Choroid plexus epithelial cell (primary cell): Measurements from ENCODE around the gene CAPN5.
A peak's percentile ranks its signal among the peaks of the same experiment; 100 is the strongest.

Experiments used
- DNase-seq: peaks from one replicate; pipeline ENCODE4 v3.0.0-alpha.2; 2010; ENCODE audit warnings: low read depth
- H3K4me3 ChIP-seq: 2 replicates; pipeline ENCODE4 v1.5.1; 2011; ENCODE audit warnings: low read depth, mild to moderate bottlenecking, control low read depth, low read length, moderate library complexity
- TF ChIP-seq, protein P1 (sequence below): conservative IDR thresholded peaks from 2 replicates; pipeline ENCODE4 v1.5.1; 2011; ENCODE audit warnings: low read depth, mild to moderate bottlenecking, control low read depth, inconsistent platforms, low read length, moderate library complexity

The CAPN5 gene

DNA sequence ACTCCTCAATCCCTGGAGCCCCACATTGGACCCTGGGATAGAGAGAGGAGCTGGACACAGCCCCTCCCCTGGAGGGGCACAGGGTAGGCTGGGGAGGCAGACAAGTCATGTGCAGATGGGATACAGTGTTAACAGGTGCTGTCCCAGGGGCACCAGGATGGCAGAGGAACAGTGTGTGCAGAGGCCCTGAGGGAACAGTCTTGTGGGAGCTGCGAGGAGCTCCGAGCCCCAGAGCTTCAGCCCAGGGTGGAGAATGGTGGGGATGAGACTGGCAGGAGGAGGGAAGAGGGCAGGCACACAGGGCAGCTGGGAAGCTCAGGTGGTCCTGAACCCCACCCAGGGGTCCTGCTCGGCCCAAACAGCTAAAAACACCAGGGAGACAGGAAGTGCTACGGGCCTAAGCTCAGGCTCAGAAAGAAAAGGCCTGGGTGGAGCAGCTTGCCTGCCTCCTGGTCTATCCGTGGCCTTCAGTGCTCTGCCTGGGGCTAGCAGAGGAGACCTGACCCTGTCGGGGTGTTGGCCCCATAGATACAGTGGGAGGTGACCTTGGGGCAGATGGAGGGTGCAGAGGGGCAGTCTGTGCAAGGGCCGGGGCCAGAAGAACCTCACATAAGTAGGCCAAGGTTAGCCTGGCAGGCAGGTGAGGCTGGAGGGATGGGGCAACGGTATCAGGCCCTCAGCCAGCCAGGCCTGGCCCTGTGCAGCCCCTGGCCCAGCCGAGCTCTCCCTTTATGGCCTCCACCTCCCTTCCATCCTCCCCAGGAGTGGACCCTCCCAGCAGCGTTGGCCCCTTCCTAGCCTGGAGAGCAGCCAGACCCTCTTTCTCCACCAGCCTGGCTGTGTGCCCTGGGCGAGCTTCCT lies 15.4 kb downstream of the CAPN5 start:
- no peak for DNase-seq
- no peak overlapping the region for H3K4me3 ChIP-seq
- TF ChIP-seq, protein P1, sequence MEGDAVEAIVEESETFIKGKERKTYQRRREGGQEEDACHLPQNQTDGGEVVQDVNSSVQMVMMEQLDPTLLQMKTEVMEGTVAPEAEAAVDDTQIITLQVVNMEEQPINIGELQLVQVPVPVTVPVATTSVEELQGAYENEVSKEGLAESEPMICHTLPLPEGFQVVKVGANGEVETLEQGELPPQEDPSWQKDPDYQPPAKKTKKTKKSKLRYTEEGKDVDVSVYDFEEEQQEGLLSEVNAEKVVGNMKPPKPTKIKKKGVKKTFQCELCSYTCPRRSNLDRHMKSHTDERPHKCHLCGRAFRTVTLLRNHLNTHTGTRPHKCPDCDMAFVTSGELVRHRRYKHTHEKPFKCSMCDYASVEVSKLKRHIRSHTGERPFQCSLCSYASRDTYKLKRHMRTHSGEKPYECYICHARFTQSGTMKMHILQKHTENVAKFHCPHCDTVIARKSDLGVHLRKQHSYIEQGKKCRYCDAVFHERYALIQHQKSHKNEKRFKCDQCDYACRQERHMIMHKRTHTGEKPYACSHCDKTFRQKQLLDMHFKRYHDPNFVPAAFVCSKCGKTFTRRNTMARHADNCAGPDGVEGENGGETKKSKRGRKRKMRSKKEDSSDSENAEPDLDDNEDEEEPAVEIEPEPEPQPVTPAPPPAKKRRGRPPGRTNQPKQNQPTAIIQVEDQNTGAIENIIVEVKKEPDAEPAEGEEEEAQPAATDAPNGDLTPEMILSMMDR, result no peak

DNA sequence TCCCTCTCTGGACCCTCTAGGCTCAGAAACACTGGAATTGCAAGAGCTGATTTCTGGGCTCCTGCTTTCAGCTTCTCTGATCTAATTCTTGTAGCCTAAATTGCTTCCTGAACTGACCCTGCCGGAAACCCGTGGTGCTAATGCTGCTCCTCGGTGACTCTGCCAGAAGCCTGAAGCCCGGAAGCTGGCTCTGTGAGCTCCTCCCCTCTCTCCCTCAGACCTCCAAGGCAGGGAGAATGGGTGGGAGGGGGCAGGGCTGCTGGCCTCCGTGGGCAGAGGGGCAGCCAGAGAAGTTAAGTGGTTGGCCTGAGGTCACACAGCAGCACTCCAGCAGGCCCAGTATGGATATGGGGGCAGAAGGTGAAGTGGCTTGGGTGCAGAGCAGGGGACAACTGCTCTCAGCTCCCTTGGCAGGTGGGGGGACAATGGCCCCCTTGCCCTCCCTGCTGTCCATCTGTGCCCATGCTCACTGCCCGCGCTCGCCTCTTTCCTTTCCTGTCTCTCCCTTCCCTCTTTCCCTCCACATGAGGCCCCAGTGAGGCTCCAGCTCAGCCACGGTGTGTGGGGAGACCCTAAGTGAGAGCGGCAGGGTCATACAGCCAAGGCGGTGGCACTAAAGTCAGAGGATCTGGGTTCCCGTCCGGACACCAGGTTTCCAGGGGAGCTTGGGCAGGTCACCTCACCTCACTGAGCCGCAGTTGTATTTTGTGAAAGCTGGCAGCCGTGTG lies 16.2 kb downstream of the CAPN5 start:
- peak; percentile 79 for DNase-seq
- TF ChIP-seq, protein P1, result no peak
- no peak overlapping the region for H3K4me3 ChIP-seq

DNA sequence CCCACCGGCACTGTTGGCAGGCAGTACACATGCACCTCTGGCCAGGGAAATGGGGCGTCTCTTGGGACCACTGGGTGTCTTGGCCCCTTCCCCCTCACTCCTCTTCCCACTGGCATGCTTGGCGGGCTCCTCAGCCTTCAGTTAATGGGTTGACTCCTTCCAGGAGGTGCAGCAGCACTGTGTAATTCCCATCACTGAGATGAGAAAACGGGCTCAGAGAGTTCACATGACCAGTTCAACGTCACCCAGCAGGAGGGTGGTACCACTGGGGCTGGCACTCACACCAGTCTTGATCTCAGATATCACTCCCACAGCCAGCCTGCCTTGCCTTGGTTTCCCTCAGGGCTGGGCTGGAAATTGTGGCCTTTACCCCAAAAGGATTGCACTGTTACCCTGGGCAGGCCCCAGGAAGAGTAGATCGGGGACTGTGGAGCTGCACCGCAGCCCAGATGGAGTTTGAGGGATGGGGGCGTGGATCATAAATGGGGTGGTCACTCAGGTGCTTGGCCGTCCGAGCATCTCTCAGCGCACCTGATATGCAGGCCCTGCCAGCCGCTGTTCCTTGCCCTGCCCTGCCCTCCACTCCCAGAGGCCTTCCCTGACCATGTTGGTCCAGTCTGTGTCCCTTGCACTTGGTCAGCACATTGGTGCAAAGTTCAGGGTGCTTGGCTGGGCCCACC lies 16.9 kb downstream of the CAPN5 start:
- no peak for DNase-seq
- no peak overlapping the region for H3K4me3 ChIP-seq
- TF ChIP-seq, protein P1, result no peak

DNA sequence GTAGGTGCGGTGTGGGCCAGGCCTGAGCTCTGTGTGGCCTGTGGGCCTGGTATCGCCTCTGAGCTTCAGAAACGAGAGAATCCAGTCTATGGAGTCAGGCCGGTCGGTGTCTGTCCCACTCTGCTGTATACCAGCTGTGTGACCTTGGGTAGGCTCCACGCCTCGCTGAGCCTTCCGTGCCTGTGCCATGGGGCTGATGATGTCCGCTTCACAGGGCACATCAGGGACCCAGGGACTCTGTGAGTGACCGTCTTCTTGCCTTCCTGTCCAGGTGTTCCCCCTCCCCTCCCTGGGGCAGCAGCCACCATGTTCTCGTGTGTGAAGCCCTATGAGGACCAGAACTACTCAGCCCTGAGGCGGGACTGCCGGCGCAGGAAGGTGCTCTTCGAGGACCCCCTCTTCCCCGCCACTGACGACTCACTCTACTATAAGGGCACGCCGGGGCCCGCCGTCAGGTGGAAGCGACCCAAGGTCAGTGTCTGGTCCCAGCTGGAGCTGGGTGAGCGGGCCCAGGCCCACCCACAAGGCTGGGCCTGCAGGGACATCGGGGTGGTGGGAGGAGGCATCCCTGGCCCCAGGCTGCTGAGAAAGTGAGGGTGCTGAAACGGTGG lies 17.9 kb downstream of the CAPN5 start:
- no peak overlapping the region for H3K4me3 ChIP-seq
- TF ChIP-seq, protein P1, result no peak
- no peak for DNase-seq

DNA sequence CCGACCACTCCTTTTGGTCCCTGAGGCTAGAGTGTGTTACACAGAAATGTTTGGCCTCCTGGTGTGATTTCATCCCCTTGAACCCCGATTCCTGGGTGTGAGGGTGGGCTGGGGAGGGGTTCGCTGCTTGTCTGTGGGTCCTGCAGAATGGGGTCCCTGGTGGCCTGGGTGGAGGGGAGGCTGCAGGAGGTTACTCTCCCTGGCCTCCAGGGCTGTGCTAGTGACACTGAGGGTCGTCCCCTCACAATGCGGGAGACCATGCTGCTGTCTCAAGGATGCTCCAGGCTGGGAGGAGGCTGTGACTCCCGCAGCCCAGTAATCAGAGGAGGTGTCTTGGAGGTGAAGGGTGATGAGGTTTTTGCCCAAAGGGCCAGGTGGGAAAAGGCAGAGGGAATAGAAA lies 18.9 kb downstream of the CAPN5 start:
- no peak for DNase-seq
- H3K4me3 ChIP-seq, result no peak overlapping the region
- TF ChIP-seq, protein P1, result no peak

DNA sequence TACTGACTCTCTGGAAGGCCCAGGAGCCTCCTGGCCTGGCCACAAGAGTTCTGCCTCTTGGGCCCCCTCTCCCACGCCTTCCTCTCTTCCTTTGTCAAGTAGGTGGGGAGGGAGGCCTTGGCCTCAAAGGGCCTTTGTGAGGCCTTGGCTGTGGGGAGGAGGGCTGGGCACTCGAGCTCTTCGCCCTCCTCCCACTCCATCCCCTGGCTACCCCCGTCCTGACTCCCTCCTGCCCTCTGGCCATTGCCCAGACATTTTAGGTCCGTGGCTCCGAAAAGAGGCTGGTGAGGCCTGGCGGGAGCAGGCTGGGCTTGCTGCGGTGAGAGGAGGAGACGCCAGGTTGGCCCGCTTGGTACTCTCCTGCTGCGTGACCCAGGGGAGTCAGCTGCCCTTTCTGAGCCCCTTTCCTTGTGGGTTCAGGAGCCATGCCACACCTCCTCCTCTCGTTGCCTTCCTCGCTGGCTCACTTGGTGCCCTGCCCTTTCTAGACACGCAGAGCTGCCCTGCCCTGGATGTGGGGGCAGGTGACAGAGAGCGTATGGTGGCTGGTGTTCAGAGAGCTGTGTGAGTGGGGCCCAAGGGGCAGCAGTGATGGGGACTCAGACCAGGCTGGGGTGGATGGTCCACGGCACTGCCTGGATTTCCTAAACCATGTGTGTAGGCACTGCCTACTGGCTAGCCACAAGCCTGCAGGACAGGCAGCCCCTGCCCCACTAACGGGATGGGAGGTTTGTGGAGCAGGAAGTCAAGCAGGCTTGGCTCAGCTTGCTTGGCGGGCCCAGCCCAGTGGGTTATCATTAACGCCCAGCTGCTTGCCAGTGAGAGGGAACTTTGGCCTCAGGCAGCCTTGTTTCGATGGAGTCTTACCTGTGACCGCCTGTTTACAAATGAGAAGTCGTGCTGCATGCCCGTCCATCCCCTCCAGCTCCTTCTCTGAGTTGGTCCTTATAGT lies 20.0 kb downstream of the CAPN5 start:
- no peak for DNase-seq
- H3K4me3 ChIP-seq, result no peak overlapping the region
- TF ChIP-seq, protein P1, result no peak
